Measurements from ENCODE around the gene SLIT1. TPM values are rescaled to one million over a fixed set of nuclear protein-coding genes. Genes with fewer than 3 reads are reported as not detected.
A peak's percentile ranks its signal among the peaks of the same experiment; 100 is the strongest.
"Not testable (repeated sequence)": the region's sequence is repeated elsewhere in the genome, so short reads cannot be mapped to it uniquely, and the experiment has no call there.

SLIT1 gene
- total RNA-seq, 1 donor from 2014 or later, result 0.26 TPM

DNA sequence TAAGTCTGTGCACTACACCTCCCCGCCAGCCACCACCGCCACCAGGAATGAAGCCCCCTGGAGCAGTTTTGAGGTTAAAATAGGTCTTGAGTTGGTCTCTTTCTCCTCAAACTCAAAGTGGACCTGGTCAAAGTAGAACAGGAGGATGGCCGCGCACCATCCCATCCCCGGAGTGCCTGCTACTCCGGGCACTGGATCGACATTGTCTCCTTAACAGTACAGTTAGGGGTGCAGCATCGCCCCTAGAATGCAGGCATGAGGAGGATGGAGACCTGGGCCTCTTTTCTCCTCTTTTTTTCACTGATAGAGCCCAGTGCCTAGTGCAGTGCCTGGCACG is 145.5 kb downstream of the SLIT1 start:
- H3K4me3 Mint-ChIP-seq, result no peak overlapping the region
- peaks cover 9% of the 10 kb centered on the region for H3K27me3 Mint-ChIP-seq
- no peak for DNase-seq
- H3K4me1 Mint-ChIP-seq, result peaks cover 11% of the 10 kb centered on the region
- H3K9me3 Mint-ChIP-seq, result no peaks in the 10 kb centered on the region
- intact Hi-C loops (cut with micrococcal nuclease), result no loop called here
- H3K36me3 Mint-ChIP-seq (ENCODE audit: low read depth), result no peaks in the 10 kb centered on the region
- H3K27ac Mint-ChIP-seq, result no peak overlapping the region

DNA sequence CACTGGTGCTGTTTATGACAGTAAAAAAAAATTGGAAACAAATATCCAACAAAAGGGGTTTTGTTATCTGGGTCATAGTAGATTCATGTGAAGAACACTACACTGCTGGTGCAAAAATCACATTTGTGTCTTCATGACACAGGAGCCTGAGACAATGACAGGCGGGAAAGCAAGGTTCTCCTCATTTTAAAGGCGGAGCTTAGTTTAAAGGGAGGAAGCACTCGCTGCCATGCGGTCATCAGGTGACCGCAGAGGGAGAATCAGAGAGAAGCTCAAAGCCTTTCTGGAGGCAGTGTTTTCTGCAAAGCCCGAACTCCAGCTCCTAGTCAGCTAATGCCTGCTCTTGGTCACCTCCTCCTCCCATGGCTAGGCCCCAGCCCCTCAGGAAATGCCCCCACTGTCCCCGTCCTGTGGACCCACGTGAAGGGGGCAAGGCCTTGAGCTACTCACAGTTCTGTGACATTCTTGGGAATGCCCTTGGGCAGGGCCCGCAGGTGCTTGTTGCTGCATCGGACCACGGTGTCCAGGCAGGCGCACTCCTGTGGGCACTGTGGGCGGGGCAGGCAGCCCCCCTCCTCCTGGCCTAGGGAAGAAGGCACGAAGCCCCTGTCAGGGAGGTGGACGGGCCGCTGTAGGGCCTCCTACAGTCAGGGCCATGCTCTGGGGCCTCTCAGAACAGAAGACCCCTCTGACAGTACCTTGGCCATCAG is 146.1 kb downstream of the SLIT1 start:
- no peak overlapping the region for H3K4me3 Mint-ChIP-seq
- no peak overlapping the region for H3K27ac Mint-ChIP-seq
- intact Hi-C loops (cut with micrococcal nuclease), result no loop called here
- H3K27me3 Mint-ChIP-seq, result peaks cover 9% of the 10 kb centered on the region
- H3K9me3 Mint-ChIP-seq, result no peaks in the 10 kb centered on the region
- H3K36me3 Mint-ChIP-seq (ENCODE audit: low read depth), result no peaks in the 10 kb centered on the region
- DNase-seq, result no peak
- H3K4me1 Mint-ChIP-seq, result peaks cover 11% of the 10 kb centered on the region

DNA sequence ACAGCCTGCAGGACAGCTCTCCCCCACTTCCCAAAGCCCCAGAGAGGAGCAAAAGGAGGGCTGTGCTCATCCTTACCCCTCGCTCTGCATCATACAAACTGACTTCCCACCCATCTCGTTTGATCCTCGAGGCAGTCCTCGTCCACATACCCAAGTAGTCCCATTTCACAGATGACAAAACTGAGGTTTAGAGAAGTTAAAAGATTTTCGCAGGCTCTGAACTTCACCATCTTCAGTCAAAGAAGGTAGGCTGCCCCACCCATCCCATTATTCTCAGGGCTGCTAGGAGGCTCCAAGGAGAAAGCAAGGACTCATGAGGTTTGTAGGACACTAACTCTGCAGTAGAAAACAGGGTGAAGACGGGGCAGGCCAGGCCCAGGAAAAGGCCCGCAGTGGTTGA is 147.1 kb downstream of the SLIT1 start:
- H3K27me3 Mint-ChIP-seq, result peaks cover 9% of the 10 kb centered on the region
- no peak for DNase-seq
- peaks cover 11% of the 10 kb centered on the region for H3K4me1 Mint-ChIP-seq
- H3K36me3 Mint-ChIP-seq (ENCODE audit: low read depth), result no peaks in the 10 kb centered on the region
- H3K9me3 Mint-ChIP-seq, result no peaks in the 10 kb centered on the region
- no peak overlapping the region for H3K27ac Mint-ChIP-seq
- no peak overlapping the region for H3K4me3 Mint-ChIP-seq
- intact Hi-C loops (cut with micrococcal nuclease), result no loop called here

DNA sequence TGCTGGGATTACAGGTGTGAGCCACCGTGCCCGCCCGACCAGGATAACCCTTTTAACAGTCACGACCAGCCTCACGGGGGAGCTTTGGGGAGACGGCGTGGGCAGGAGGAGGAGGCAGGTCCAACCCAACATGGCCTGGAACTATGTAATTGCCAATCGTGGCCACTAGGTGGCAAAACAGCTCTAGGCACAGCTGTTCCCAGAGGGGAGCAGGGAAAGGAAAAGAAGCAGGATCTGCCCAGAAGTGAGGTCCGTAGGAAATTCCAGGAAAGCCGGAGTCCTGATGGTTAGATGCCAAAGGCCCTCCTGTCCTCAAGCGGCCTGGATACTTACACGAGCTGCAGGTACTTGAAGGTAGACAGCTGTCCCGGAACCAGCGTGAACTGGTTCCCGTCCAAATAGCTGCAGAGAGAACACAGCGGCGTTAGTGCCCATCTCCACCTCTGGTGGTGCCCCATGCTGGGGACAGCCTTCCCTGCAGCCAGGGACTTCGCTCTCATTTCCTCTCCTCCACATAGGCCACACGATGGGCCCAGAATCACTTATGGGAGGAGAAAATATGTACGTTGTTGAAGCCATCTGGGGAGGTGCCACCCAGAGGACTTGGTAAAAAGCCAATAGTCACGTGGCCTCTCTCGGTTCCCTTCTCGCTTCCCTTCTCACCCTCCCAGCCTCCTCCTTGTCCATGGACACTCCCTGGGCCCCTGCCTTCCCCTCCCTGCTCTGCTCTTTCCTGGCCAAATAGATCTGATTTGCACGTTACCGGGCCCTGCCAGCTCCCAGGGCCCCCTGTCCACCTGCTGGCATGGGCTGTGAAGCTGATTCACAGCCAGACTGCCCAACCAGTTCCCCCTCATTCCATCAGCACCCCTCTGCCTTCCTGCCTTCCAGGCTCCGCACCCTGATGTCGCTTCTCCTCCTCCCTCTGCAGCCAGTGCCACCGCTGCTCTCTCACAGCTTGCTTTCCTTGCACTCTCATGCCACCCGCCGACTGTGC is 148.1 kb downstream of the SLIT1 start:
- H3K4me1 Mint-ChIP-seq, result peaks cover 11% of the 10 kb centered on the region
- peak overlapping the region; percentile 70 for H3K4me3 Mint-ChIP-seq
- intact Hi-C loops (cut with micrococcal nuclease), result no loop called here
- H3K9me3 Mint-ChIP-seq, result no peaks in the 10 kb centered on the region
- no peaks in the 10 kb centered on the region for H3K36me3 Mint-ChIP-seq (ENCODE audit: low read depth)
- H3K27me3 Mint-ChIP-seq, result peaks cover 9% of the 10 kb centered on the region
- H3K27ac Mint-ChIP-seq, result no peak overlapping the region
- peak; percentile 90 for DNase-seq

DNA sequence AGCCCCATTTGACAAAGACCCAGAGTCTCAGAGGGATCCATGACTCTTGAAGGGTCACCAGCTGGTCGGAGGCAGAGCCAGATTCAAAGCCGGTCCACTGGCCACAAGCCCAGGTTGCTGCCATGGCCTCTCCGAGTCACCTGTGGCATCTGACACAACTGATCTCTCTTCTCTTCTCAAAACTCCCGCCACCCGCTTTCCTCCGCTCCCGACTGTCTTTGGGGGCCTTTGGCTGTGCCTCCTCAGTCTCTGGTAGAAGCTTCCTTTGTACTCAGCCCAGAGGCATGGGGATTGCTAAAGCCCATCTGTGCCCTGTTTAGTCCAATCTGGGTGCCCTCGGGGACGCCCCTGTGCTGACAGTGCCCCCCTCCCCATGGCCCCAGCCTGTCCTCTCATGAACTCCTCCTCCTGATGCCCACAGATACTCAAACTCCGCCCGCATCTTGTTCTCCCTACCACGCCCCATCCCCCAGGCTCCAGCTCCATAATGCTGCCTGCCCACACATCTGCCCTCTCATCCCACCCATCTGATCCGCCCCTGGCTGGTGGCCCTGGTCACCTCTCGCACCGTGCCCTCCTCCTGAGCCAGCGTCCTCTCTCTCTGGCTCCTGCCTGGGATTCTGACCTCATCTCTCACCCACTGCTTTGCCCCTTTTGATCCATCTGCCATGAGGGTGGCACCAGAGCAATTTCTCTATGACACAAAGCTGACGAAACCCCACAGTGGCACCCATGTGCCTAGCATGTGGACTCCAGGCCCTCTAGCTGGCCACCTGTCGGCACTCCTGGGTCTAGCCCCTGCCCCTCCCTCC is 150.6 kb downstream of the SLIT1 start:
- H3K4me1 Mint-ChIP-seq, result peaks cover 11% of the 10 kb centered on the region
- intact Hi-C loops (cut with micrococcal nuclease), result no loop called here
- H3K36me3 Mint-ChIP-seq (ENCODE audit: low read depth), result no peaks in the 10 kb centered on the region
- no peaks in the 10 kb centered on the region for H3K9me3 Mint-ChIP-seq
- no peak overlapping the region for H3K4me3 Mint-ChIP-seq
- DNase-seq, result no peak
- no peak overlapping the region for H3K27ac Mint-ChIP-seq
- peaks cover 9% of the 10 kb centered on the region for H3K27me3 Mint-ChIP-seq

DNA sequence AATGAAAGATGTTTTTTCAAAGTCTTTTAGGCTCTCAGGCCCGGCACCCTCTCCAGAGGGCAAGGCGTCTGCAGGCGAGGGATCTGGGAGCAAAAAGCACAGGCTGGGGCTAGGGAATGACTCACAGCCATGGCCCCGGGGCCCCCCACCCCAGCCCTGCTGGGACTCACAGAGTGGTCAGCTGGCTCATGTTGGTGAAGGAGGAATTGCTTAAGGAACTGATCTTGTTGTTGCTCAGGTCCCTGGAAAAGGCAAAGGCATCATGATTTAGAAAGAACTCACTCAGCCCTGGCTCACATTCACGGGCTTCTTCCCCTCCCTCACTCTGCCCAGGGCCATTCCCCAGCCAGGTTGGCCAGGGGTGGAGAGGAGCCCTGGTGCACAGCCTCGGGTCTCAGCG is 151.5 kb downstream of the SLIT1 start:
- no peaks in the 10 kb centered on the region for H3K36me3 Mint-ChIP-seq (ENCODE audit: low read depth)
- no peak for DNase-seq
- H3K9me3 Mint-ChIP-seq, result no peaks in the 10 kb centered on the region
- peaks cover 11% of the 10 kb centered on the region for H3K4me1 Mint-ChIP-seq
- intact Hi-C loops (cut with micrococcal nuclease), result no loop called here
- H3K4me3 Mint-ChIP-seq, result no peak overlapping the region
- H3K27ac Mint-ChIP-seq, result no peak overlapping the region
- H3K27me3 Mint-ChIP-seq, result peaks cover 9% of the 10 kb centered on the region

DNA sequence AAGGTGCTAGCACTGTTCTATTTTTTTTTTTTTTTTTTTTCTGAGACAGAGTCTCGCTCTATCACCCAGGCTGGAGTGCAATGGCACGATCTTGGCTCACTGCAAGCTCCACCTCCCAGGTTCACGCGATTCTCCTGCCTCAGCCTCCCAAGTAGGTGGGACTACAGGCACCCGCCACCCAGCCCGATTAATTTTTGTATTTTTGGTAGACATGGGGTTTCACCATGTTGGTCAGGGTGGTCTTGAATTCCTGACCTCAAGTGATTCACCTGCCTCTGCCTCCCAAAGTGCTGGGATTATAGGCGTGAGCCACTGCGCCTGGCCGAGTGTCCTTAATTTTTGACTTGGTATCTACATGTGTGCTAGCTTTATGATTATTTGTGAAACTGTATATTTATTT is 151.9 kb downstream of the SLIT1 start:
- H3K27ac Mint-ChIP-seq; H3K9me3 Mint-ChIP-seq; H3K4me3 Mint-ChIP-seq; intact Hi-C loops (cut with micrococcal nuclease); DNase-seq; H3K36me3 Mint-ChIP-seq (ENCODE audit: low read depth): not testable (repeated sequence)
- Mint-ChIP-seq H3K4me1 (peaks cover 11% of the 10 kb centered on the region), H3K27me3 (peaks cover 10% of the 10 kb centered on the region)

DNA sequence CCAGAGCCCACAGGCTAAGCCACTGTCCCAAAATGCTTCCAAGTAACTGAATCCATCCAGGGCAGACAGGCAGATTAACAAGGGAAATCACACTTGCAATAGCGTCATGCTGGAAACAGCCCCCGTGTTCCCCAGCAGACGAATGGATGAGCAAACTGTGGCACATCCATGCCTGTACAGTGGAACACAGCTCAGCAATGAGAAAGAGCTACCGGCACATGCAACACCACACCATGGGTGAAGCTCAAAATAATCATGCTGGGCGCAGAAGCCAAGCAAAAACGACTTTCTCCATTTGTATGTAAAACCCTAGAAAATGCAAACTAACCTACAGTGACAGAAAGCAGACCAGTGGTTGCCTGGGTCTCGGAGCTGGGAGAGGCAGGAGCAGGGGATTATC is 153.1 kb downstream of the SLIT1 start:
- no peaks in the 10 kb centered on the region for H3K36me3 Mint-ChIP-seq (ENCODE audit: low read depth)
- peaks cover 5% of the 10 kb centered on the region for H3K4me1 Mint-ChIP-seq
- no peak overlapping the region for H3K4me3 Mint-ChIP-seq
- peaks cover 14% of the 10 kb centered on the region for H3K27me3 Mint-ChIP-seq
- H3K9me3 Mint-ChIP-seq, result no peaks in the 10 kb centered on the region
- DNase-seq, result no peak
- H3K27ac Mint-ChIP-seq, result no peak overlapping the region
- intact Hi-C loops (cut with micrococcal nuclease), result no loop called here

DNA sequence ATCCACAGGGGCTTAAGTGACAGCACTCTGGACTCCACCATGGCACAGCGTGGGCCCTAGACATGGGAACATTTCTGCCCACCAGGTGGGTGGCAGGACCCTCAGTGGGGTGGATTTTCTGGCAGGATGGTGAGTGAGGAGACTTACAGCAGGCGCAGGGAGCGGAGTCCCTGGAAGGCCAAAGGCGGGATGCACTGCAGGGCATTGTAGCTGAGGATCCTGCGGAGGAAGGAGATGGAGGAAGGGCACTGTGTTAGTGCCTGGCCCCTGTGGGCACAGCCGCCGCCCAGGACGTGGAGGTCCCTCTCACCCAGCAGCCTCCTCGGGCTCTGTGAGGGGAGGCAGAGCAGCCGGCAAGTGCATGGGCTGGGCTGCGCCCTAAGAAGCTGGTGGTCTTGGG is 154.3 kb downstream of the SLIT1 start:
- no peak overlapping the region for H3K27ac Mint-ChIP-seq
- H3K36me3 Mint-ChIP-seq (ENCODE audit: low read depth), result no peaks in the 10 kb centered on the region
- no peak overlapping the region for H3K4me3 Mint-ChIP-seq
- H3K4me1 Mint-ChIP-seq, result no peaks in the 10 kb centered on the region
- intact Hi-C loops (cut with micrococcal nuclease), result no loop called here
- peaks cover 12% of the 10 kb centered on the region for H3K27me3 Mint-ChIP-seq
- no peaks in the 10 kb centered on the region for H3K9me3 Mint-ChIP-seq
- DNase-seq, result no peak

DNA sequence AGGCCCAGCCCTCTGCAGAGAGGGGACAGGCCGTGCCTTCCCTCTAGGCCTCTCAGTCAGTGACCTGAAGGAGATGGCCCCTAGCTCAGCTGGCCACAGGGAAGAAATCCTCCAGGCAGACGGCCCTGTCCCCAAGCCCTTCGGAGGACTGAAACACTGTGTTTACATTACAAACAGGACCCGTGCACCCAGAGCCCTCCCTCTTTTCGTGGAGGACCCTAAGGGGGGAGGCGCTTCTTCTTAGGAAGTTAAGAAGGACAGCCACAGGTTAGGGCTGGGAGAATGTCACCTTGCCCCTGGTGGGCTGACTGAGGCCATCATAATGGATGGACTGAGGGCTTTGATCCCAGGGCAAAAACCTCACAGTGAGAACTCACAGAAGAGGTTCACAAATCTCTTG is 154.9 kb downstream of the SLIT1 start:
- Mint-ChIP-seq H3K36me3 (ENCODE audit: low read depth) (no peaks in the 10 kb centered on the region), H3K27me3 (peaks cover 7% of the 10 kb centered on the region), H3K9me3 (no peaks in the 10 kb centered on the region), H3K4me3 (no peak overlapping the region), H3K27ac (no peak overlapping the region), H3K4me1 (no peaks in the 10 kb centered on the region)
- intact Hi-C loops (cut with micrococcal nuclease), result no loop called here
- no peak for DNase-seq

DNA sequence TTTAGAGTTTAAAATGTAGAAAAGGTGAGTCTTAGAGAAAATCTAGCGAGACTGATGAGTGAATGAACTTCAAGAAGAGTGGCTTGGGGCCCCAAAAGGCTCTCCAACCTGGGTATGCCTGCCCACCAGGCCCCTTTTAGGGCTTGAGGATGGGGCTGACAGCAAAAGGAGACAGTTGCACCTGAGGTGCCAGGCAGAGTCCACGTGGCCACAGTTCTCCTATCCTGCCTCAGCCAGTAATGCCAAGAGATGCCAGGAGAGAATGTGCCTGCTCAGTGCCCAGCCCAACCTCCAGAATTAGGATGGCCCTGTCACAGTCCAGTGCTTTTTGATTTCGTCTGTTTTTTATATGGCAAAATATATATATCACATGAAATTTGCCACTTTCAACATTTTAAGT is 156.5 kb downstream of the SLIT1 start:
- H3K9me3 Mint-ChIP-seq, result no peaks in the 10 kb centered on the region
- no peaks in the 10 kb centered on the region for H3K36me3 Mint-ChIP-seq (ENCODE audit: low read depth)
- no peak for DNase-seq
- peaks cover 6% of the 10 kb centered on the region for H3K27me3 Mint-ChIP-seq
- H3K27ac Mint-ChIP-seq, result no peak overlapping the region
- H3K4me1 Mint-ChIP-seq, result no peaks in the 10 kb centered on the region
- intact Hi-C loops (cut with micrococcal nuclease), result loop anchor here (5.0 to 10.0 kb wide), 2 partner anchors 387 to 654 kb away; no protein-coding TSS in a partner anchor
- H3K4me3 Mint-ChIP-seq, result no peak overlapping the region

DNA sequence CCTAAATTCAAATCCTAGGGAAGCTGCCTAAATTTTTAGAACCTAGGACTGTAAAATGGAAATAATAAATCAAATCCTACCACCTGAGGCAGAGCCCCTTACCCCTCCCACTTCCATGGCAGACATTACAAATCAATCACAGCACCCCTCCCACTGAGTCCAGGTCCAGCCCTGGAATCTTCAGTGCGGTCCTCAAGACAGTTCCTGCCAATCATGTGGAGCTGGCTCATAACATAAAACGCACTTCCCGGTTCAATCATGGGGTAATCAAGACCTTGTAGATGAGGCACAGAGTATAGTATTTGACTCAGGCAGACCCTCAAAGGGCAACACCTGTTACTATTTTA is 157.0 kb downstream of the SLIT1 start:
- H3K36me3 Mint-ChIP-seq (ENCODE audit: low read depth), result no peaks in the 10 kb centered on the region
- H3K27me3 Mint-ChIP-seq, result peaks cover 6% of the 10 kb centered on the region
- no peak overlapping the region for H3K27ac Mint-ChIP-seq
- no peak for DNase-seq
- no peaks in the 10 kb centered on the region for H3K4me1 Mint-ChIP-seq
- H3K9me3 Mint-ChIP-seq, result no peaks in the 10 kb centered on the region
- intact Hi-C loops (cut with micrococcal nuclease), result loop anchor here (5.0 to 10.0 kb wide), 2 partner anchors 387 to 654 kb away; no protein-coding TSS in a partner anchor
- no peak overlapping the region for H3K4me3 Mint-ChIP-seq

DNA sequence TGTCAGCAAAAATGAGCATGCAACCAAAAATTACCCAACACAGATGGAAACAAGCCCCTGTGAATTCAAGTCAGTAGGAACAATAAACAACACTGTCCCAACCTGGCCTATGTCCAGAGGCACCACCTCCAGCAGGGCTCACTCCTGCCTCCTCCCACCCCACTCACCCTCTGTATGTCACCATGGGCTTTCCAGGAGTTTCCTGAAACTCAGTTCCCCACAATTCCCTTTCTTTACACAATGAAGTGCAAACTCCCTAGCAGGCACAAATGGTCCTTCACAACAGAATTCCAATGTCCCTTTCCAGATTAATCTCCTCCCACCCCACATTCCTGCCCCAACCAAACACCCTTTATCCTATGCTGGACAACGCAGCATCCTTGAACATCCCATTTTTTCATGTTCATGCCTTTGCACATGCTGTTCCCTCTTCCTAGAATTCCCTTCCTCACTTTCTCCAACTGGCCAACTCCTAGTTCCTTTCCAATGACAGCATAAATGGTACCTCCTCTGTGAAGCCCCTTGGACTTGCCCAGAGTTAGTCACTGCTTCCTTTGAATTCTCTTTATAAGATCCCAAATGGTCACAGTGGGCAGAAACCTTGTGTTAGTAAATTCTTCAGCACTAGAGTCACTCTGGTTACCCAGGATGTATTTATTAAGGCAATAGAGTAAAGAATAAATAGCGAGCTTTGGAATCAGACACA is 157.5 kb downstream of the SLIT1 start:
- Mint-ChIP-seq H3K4me3 (no peak overlapping the region), H3K27ac (no peak overlapping the region), H3K4me1 (no peaks in the 10 kb centered on the region), H3K36me3 (ENCODE audit: low read depth) (no peaks in the 10 kb centered on the region), H3K27me3 (peaks cover 6% of the 10 kb centered on the region), H3K9me3 (no peaks in the 10 kb centered on the region)
- intact Hi-C loops (cut with micrococcal nuclease), result loop anchor here (5.0 to 10.0 kb wide), 2 partner anchors 386 to 653 kb away; no protein-coding TSS in a partner anchor
- no peak for DNase-seq

All from activated CD4-positive, alpha-beta T cell treated with anti-CD3 and anti-CD28 coated beads, Interleukin-2, amount 10 ng/mL, durations not matched to agents 24 days and 14 days (primary cell).